HG02973 (cell line): ENCODE measurements around the gene IL17F.
"Not testable (repeated sequence)": the region's sequence is repeated elsewhere in the genome, so short reads cannot be mapped to it uniquely, and the experiment has no call there.

ENCODE experiments used
- ATAC-seq: cut with Tn5 transposase; IDR thresholded peaks from one replicate; pipeline ENCODE4 v1.9.1; 2021; ENCODE audit warnings: moderate library complexity; ENCODE audit not compliant: unreplicated experiment

IL17F gene

DNA sequence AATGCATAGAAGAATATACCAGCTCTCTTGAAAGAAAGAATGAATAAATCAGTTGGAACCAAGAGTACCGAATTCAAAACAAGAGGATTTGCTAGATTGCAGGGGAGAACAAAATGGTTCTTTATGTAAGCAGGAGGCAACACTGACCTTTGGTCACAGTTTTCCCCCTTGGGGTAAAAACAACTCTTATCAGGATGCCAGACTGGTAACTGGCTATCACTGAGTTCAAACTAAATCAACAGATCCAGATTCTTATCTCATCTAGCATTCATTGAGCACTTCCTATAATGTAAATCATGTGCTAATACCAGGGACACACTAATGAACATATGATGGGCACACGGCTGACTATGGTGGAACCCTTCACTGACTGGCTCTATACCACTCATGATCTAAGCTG lies 4.8 kb upstream of the IL17F start:
- no peak for ATAC-seq

DNA sequence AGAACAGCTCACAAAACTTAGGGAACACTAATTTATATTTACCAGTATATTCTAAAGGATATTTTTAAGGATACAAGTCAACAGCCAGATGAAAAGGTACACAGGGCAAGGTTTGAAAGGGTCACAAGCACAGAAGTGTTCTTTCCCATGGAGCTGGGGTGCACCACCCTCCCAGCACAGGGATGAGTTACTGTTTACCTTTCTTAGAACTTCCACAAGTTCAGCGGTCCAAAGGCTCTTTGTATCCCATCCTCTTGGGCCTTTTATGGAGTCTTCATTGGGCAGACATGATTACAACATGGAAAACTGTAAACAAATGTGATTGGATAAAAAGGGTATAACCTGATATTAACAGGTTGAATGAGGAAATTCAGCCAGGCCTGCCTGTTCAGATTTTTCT lies 1.1 kb upstream of the IL17F start:
- ATAC-seq: no peak

DNA sequence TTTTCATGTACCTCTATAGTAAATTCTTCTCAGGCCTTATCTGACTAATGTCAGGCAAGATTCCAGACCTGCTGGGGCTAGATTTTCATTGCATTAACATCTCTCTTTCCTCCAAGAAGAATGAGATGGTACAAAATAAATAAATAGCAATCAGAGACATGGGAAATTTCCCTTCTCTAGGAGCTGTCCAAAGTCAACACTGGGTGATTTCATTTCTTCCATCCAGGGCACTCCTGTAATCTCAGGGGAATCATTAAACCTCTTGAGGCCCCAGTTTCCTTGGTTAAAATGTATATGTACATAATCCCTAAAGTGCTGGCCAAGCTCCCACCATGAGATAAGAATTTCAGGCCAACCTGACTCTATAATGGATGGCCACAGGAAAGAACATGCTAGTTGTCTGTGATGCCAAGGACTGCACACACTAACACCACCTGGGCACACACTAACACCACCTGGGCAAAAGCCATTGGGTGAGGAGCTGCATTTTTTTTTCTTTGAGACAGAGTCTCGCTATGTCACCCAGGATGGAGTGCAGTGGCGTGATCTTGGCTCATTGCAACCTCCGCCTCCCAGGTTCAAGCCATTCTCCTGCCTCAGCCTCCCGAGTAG lies 912 bp downstream of the IL17F start:
- ATAC-seq: no peak

- ATAC-seq: no peak
These were observed 2.5 kb downstream of the IL17F start for GRCh38 chr6:52241819-52242218.

GRCh38 chr6:52233975-52234823 lies 10.1 kb downstream of the IL17F start:
- peak; percentile 69 for ATAC-seq

DNA sequence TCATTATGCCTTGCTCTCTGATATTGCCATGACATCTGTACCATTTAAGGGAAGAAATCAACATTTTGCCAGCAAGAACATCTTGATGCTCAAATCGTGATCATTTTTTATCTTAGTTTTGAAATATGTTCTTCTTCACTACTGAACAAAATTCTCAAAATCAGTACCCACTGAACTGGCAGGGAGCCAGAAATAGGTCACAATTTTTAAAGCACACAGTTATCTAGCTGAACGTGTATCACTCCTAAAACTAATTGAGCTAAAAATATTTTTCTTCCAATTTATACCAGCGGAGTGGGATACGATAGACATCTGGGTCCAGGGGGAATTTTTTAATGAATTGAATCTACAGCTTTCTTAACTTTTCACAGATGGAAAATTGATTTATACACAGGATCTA lies 11.3 kb downstream of the IL17F start:
- no peak for ATAC-seq

DNA sequence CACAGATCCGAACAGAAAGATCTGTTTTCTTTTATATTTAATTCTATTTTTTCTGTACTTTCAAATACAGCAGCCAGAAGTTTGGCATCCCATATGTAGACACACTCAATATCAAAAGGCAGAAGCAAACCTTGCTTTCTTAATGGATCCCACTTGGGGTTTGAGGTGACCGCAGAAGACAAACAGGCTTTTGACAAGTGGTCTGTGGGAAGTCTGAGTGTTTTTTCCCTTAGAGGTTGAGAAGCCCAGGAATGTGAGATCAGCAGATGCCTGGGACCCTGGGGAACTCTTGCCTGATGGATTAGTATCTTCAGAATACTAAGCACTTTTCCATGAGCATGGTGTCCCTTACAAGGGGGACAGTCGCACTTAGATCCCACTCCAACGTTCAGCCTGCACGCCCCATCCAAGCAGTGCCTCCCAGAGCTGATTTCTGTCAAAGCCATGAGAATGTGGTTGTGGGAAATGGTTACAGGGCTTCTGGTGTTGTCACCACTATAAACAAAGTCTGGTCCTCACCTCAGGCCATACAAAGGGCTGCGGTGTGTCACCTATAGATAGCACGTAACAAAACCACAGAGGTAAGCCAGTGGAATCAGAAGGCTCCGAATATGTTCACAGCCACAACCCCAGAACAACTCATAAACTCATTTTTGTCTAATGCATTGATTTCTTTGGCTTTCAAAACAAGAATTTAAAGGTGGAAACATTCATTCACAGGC lies 12.7 kb downstream of the IL17F start:
- ATAC-seq: no peak

- ATAC-seq: no peak
These were observed 13.6 kb downstream of the IL17F start for GRCh38 chr6:52230685-52231084.

- peak; percentile 100 for ATAC-seq
These were observed 16.8 kb downstream of the IL17F start for GRCh38 chr6:52227495-52227894.

- peak; percentile 89 for ATAC-seq
These were observed 23.0 kb downstream of the IL17F start for GRCh38 chr6:52221302-52221701.

DNA sequence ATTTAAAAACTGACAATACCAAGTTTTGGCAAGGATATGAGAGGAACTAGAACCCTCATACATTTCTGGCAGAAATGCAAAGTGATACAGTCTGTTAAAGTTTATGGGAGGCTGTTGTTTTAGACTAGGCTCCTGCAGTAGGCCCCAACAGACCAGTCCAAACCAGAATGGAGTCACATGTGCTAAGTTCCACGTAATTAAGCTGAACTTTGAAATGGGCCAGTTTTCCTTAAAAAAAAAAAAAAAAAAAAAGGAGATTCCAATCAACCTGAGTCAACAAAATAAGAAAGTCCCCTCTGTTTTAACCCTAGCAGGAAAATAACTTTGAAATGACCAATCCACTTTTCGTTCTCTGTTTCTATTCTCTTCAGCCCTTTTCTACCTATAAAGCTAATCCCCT lies 26.5 kb downstream of the IL17F start:
- ATAC-seq: no peak

- no peak for ATAC-seq
These were observed 27.2 kb downstream of the IL17F start for GRCh38 chr6:52216932-52217575.

- ATAC-seq: no peak
These were observed 28.5 kb downstream of the IL17F start for GRCh38 chr6:52215787-52216186.

DNA sequence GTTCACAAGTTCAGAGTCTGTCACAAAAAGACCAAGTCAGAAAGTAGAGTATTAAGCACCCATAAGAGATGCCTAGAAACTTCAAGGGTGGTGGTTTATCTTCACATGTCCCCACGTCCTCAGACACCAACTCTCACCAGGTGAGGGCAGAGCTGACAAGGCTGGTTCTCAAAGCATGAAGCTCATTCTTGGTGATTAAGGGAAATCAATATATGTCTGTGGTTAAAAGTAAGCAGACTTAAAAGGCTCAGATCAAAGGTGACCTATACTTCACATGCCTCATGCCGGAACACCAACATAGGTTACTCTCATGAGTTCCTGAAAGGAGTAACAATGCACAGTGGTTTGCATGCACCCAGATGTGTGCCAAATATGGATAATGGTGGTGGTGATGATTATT lies 31.2 kb downstream of the IL17F start:
- ATAC-seq: no peak

- peak; percentile 72 for ATAC-seq
These were observed 34.1 kb downstream of the IL17F start for GRCh38 chr6:52210227-52210626.

GRCh38 chr6:52209770-52210169 lies 34.5 kb downstream of the IL17F start:
- peak; percentile 48 for ATAC-seq

DNA sequence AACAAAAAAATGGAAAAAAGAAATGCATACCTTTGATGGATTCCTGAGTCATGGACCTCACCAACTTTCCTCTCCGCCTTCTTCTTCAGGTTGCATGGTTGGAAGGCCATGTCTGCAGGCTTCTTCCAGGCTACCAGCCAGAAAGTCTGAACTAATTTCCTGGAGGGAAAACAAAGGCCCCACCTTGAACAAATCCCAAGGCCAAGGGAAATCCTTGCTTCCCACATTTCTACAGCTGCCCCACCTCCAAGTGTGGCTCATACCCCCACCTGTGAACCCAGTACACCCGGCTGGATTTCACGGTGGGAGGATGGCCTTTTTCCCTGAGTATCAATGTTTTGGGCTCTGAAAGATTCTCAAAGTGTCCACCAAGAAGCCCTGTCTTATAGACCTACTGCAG lies 35.7 kb downstream of the IL17F start:
- no peak for ATAC-seq

GRCh38 chr6:52207066-52207465 lies 37.2 kb downstream of the IL17F start:
- no peak for ATAC-seq

GRCh38 chr6:52201493-52201892 lies 42.8 kb downstream of the IL17F start:
- no peak for ATAC-seq

- ATAC-seq: no peak
These were observed 43.3 kb downstream of the IL17F start for GRCh38 chr6:52201046-52201445.

- not testable (repeated sequence) for ATAC-seq
These were observed 44.2 kb downstream of the IL17F start for GRCh38 chr6:52200088-52200487.
